ENCODE results near the gene EVA1B.

The EVA1B gene

GRCh38 chr1:36279789-36280296 lies 43.6 kb downstream of the EVA1B start:
- no peak for DNase-seq (ENCODE audit: low read depth in 1 of 2, low spot score in 1 of 2)

GRCh38 chr1:36279110-36279788 lies 44.2 kb downstream of the EVA1B start:
- no peak for DNase-seq (ENCODE audit: low read depth in 1 of 2, low spot score in 1 of 2)

- no peak for DNase-seq (ENCODE audit: low read depth in 1 of 2, low spot score in 1 of 2)
Measured at GRCh38 chr1:36276688-36277087, 46.8 kb downstream of the EVA1B start.

- no peak for DNase-seq (ENCODE audit: low read depth in 1 of 2, low spot score in 1 of 2)
Measured at GRCh38 chr1:36274201-36274600, 49.2 kb downstream of the EVA1B start.

GRCh38 chr1:36273024-36273423 lies 50.4 kb downstream of the EVA1B start:
- no peak for DNase-seq (ENCODE audit: low read depth in 1 of 2, low spot score in 1 of 2)
